IPS-NIHi7 (cell line): ENCODE results near the gene LDHD.

Experiments
- DNase-seq: peaks from one replicate; pipeline ENCODE4 v3.0.0; 2012; ENCODE audit warnings: mixed read lengths; ENCODE audit errors: extremely low spot score

Gene LDHD

DNA sequence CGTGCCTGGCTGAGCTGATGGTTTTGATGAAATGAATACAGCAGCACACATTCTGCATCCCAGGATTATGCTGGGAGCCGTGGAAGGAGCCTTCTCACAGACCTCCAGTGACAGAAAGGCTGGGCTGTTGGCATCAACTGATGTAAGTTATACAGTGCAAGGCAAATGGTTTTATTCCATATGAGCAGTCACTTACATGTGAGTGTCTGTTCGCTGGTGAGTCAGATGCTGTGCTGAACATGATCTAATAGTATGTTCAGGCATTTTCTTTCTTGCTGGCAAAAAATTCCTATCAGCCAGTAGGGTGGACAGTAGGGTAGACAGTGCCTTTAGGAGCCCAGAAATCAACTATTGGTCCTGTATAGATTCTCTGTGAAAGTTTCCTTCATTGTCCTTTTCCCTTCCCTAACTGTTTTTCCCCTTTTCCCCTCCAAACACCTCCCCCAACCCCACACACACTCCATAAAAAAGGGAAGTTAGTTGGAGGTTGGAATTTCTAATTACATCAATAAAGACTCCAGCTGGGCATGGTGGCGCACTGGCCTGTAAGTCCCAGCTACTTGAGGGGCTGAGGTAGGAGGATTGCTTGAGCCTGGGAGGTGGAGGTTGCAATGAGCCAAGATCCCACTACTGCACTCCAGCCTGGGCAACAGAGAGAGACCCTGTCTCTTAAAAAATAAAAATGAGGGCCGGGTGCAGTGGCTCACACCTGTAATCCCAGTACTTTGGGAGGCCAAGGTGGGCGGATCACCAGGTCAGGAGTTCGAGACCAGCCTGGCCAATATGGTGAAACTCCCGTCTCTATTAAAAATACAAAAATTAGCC, 36.2 kb downstream of the LDHD start:
- no peak for DNase-seq

DNA sequence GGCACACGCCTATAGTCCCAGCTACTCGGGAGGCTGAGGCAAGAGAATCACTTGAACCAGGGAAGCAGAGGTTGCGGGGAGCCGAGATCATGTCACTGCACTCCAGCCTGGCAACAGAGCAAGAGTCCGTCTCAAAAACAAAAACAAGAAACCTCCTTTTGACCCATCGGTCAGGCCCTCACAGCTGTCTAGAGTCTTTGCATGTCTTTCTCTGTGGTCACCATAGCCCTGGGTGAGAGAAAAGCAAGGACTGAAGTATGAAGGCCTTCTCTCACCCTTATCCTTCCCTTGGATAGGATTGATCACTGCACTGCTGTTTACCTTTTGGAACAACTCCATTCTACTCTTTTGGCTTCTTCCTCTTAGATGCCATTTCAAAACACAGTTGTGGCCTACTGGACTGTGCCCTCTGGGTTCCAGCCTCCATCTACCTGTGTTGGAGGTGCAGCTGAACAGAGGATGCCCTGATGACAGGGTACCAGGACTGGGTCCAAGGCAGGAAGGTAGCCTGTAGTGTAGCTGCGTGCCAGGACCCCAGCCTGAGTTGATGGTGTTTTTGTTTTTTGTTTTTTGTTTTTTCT, 37.1 kb downstream of the LDHD start:
- DNase-seq: no peak

DNA sequence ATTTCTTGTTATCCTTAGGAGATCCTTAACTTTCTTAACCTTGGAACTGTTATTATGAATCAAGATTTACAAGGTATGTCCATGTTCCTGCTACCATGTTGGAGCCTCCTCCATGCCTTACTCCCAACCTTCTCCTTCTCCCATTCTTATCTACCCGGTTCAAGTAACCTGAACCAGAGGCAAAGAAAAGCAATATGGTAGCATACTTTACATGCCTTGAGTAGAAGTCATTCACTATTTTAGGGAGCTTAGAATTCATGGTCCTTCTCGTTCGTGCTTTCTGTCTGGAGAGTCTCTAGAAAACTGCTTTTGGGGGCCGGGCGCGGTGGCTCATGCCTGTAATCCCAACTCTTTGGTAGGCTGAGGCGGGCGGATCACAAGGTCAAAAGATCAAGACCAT, 37.7 kb downstream of the LDHD start:
- no peak for DNase-seq

DNA sequence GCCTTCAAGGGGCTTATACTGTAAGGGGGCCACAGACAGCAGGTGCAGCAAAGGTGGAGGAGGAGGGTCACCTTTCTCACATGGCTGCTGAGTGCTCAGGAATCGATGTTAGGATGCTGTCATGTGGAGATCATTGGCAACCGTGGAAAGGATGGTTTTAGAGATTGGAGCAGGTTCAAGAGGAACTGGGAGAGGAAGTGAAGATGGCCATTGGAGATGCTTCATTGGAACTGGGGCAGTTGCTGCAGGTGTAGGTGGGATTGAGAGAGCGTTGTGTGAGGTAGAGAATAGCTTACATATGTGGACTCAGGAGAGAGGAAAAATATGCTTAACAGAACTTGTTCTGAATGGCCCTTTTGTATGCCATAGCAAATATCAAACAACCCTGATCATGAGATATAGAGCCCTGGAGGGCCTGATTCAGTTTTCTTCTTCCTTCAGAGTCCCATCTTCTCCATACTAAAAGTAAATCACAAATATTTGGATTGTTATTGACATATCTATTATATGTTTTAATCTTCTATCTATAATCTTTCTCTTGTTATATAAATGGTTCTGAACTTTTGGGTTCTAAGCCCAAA, 40.8 kb downstream of the LDHD start:
- DNase-seq: no peak

DNA sequence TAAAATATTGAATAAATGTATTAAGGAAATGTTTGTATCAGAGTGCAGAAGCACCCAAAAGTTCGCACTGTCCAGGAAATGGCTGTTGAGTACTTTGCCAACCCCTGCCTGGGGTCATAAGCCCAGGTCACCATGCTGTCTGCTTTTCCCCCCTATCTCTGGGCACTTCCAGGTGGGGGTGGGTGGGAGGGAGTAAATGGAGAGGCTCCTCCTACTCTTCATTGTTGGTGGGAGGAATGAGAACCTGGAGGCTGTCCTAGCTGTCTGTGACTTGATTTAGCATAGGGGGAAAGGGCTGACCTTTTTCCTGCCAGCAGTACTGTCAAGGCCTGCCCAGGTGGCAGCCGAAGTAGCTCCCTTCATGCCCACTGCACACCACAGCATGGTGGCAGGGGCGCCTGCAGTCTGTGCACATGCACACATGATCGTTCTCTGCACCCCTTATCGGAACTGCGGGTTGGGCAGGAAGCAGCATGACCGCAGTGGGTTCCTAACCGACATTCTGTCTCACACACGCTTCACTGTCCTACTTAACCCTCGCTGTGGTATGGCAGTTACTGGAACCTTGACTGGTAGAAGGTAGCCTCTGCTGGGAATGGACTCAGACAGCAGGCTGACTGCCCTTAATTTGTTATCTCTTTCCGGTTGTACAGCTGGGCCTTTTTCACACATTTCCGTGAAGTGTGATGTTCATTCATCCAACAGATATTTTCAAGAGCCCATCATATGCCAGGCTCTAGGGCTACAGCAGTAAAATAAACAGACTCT, 41.5 kb downstream of the LDHD start:
- DNase-seq: no peak

DNA sequence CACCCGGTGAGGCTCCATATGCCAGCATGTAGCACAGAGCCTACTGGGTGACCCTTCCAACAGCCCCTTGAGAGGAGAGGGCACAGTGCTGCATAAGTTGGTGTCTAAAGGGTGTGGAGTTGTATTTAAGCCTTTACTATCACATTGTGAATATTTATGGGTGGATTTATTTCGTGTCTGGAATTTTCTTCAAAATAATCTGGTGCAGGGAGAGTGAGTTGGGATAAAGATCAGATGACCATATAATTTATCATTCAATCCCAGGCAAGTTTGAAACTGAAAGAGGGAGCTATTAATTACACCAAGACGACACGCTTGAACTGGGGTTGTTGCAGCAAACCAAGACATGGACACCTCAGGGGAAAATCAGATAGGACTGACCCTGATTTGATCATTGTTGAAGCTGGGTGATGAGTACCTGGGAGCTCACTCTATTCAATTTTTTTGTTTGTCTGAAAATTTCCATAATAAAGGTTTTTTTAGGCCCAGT, 42.2 kb downstream of the LDHD start:
- no peak for DNase-seq

DNA sequence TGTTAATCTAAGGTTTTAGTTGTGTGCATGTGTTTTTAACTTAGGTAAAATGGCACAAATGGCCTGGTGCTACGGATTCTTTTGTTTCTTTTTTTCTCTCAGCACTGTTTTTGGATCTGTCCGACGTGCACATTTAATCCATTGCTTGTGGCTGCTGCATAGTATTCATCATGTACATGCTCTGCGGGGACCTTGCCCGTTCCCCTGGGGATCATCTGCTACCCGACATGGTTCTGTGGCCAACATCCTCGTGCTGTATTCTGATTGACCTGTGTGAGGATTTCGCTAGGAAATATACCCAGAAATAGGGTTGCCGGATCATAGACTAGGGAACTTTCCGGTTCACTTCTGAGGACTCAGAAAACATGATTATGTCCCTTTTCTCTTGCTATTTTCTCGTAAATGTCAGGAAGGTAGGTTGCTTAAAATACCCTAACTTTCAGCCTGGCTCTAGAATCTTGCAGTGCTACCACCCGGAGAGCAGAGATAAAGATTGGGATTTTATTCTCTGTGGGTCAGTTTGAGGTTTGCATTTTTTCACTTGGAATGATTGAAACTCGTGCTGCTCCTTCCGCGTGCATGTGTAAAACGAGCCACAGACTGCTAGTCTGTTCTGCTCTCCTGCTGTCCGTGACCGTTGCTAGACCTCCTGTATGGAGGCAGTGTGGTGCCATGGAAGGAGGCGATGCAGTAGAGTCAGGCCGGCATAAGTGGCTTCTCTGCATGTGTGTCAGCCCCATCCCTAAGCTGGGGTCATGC, 42.9 kb downstream of the LDHD start:
- DNase-seq: no peak

DNA sequence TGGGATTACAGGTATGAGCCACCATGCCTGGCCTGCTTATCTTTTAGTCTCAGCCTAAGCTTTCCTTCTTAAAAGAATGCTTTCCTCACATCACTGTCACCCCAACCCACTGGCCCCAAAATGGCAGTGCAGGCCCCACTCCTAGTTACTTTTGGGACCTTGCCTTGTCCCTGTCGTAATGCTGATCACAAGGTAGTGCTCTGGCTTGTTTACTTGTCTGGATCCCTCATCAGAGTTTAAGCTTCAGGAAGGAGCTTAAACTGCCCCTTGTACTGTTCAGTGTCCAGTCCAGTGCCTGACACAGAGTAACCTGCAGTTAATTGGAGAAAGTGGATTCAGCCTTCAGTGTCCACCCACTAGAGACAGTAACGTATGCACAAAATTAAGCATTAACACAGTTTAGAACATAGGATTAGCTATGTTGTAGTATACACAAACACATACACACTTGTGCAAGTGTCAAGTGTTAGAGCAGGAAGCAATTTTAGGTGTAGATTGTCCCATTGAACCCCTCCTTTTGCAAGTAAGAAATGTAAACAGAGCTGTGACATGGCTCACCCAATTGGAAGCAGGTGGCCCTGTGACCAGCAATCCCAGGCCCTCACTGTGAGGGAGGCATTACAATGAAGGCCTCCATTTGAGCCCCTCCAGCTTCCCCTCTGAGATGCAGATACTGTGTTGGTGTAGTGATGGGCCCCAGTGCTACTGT, 44.2 kb downstream of the LDHD start:
- no peak for DNase-seq

DNA sequence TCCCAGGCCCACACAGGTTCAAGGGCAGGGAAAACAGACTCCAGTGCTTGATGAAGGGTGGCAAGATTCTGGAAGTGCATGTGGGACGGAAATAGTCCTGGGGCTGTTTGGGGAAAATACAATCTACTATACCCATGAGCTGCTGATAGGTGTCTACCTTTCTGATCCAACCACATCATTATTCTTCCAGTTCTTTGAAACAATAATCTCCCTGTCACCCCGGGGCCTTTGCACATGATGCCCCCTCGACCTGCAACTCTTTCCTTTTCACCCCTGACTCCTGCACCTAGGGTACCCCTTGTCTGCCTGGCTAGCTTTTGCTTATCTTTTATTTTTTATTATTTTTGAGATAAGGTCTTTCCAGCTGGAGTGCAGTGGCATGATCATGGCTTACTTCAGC, 45.0 kb downstream of the LDHD start:
- DNase-seq: no peak

DNA sequence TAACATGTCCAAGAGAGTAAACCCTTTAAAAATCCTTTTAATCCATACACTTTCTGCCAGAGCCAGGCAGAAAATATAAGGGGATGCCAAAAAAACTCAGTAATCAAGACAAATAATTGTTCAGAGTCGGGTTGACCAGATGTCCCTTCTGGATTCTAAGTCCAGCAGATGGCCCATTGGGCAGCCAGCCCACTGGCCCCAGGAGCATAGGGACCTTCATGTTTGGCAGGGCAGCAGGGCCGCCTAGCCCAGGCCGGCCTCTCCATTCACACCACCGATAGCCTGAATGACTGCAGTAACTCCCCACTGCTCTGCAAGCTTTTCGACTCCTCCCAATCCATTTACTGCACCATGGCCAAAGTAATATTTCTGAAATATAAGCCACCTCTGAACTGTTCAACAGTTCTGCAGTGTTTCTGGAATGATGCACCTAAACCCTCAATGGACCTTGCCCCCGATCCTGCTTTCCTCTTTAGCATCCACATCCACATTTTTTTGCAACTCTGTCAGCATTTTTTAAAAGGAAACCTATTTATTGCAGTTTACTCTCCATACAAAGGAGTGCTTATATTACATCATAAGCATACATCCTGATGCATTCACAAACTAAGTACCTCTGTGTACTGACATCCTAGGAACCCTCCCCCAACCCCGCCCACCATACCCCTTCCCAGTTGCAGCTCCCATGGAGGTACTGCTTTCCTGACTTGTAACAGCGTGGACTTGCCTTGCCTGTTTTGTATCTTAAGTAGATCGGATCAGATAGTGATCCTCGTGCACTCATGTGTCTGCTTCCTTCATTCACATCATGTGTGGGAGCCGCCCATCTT, 46.4 kb downstream of the LDHD start:
- DNase-seq: no peak

DNA sequence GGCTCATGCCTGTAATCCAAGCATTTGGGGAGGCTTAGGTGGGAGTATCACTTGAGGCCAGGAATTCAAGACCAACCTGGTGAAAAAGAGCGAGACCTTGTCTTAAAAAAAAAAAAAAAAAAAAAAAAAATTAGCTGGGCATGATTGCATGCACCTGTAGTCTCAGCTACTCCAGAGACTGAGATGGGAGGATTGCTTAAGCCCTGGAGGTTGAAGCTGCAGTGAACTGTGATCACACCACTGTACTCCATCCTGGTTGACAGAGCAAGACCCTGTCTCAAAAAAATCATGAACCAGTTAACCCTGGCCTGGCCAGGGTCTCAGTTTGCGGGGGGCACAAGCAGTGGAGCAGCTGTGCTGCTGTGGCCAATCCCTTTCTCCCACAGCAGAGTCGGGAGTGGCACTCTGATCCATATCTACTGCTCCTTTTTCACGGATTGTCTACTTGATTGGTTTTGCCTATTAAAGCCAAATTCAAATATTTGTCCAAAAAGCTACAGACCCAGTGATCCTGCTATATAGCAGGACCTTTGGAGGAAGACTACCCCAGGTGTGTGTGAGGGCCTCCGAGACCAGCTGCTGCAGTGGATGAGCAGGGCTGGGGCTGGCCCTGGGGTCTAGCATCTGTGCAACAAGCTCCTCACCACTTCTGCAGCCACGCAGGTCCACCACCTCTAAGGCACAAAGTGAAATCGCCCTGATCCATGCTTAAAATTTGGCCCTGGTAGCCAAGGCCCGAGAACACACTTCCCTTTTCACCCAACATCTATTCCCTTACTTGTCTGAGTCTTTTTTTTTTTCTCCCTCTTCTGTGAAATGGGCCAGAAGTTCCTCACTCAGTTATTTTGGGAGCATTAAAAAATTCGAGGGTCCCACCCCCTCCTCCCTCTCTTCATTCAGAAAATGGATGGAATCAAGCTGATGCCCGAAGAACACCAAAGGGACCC, 48.2 kb downstream of the LDHD start:
- no peak for DNase-seq

DNA sequence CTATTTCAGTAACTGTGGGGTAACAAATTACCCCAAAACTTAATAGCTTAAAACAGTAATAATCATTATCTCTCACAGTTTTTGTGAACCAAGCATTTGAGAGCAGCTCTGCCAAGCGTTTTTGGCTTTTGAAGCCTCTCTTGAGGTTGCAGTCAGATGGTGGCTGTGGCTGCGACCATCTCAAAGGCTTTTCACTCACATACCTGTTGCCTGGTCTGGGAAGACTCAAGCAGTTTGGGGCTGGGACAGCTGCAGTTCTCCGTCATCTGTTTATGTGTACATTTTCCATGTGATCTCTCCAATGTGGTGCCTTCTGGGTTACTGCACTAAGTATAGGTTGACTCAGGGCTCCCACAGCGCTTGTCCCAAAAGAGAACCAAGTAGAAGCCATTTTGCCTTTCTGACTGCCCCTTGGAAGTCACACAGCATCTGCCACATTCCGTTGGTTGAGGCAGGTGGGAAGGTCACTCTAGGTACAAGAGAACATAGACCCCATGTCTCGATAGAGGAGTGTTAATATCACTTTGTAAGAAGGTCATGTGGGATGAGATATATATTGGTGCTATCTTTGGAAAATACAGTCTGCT, 49.6 kb downstream of the LDHD start:
- DNase-seq: no peak

DNA sequence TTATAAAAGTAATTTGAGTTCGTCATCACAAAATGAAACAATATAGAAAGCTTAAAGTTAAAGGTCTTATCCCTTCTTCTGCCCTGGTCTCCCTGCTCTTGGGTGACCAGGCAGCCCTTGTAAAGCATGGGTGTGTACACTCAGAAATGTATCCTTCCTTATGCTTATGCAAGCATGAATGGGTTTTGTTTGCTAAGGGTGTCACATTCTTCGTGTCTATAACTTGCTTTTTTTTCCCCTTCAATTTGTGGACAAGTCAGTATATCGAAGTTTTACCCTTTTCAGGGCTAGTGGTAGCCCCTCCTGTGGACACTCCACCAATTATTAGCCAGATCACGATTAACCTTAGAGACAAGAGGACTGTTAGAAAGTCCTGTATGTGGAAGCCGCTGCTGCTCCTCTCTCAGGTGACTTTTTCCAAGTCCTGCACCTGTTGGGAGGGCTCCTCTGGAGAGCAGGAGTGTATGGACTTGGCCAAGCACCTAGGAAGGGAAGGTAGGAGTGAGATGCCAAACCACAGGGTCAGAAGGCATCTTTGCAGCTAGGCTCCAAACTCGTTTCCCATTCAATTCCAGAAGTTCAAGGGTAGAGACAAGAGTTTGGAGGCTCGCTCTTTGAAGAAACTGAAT, 50.9 kb downstream of the LDHD start:
- DNase-seq: no peak

DNA sequence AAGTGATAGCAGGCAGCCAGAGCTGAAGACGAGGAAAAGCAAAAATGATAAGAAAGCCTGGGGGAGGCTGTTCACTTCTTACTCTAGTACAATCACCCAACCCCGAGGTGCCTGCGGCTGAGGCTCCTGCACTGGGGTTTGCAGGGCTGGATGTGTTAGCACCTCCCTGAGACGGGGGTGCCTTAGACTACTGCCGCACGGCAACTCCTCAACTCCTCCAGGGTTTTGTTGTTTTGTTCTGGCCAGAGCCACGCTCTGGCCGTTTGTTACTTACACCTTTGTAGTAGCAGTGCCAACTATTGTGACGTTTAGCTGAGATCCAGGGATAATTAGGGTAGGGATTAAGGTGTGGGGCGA, 51.5 kb downstream of the LDHD start:
- DNase-seq: no peak

DNA sequence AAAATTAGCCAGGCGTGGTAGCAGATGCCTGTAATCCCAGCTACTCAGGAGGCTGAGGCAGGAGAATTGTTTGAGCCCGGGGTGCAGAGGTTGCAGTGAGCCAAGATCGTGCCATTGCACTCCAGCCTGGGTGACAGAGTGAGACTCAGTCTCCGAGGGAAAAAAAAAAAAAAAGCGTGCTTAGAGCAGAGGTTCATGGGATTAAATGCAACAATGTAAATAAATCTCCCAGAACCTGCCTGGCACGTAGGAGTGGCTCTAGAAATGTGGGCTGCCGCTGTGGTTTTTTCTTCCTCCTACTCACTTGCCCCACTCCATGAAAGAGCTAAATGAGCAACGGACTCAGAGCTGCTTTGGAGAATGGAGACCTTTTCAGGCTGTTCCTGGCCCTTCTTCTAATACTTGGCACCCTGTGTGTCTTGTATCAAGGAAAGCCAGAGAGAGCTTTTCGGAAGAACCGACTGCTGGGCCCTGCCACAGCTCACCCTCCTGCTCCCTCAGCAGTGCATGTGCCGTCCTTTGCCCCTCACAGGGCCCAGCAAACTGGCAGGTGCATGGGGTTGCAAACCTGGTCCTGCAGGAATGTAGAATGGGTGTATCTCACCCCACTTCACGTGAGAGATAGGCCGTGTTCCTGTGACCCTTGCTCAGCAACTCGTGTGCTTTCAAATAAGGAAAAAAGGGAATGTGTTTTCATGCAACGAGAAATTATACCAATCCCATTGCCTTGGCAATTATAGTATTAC, 52.0 kb downstream of the LDHD start:
- no peak for DNase-seq

DNA sequence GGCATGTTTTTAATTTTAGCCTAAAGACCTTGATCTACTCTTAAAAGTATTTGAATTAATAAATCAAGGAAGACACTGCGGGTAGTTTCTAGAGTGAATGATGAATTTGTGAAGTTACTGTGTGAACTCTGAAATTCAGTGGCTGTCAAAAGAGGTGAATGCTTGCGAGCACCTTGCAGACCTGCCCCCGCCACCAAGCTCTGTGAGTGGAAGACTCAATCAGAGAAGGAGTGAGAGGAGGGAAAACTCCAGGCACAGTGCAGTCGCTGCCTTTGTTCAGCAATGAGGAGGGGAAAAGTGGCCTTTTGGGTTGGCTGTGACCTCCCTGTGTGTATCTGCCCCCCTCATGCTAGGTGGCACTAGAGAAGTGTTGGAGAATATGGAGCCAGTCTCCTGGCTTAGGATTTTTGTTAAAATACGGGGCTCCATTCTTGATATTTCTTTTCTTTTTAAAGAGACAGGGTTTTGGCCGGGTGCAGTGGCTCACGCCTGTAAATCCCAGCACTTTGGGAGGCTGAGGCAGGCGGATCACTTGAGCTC, 53.0 kb downstream of the LDHD start:
- no peak for DNase-seq

DNA sequence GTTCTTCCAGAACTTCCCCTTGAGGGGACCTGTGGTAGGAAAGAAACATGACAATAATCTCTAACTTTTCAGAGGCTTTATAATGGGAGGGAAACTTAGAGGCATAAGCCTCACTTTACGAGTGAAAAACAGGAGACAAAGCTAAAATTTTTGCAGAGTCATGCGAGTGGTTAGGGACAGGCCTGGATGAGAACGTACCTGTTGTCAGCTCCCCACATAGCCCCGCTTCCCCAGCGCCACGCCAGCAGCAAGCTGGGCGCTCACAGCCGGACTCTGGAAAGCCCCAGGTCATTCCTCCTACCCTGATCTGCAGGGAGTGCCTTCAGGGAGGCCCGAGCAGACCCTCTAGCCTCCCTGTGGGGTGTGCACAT, 53.6 kb downstream of the LDHD start:
- DNase-seq: no peak
